ENCODE results near the gene KSR1. TPM values are rescaled to one million over a fixed set of nuclear protein-coding genes. Genes with fewer than 3 reads are reported as not detected.

The KSR1 gene
- total and polyA plus RNA-seq, 2 experiments from 2014 or later: 7.8 to 53.2 TPM

DNA sequence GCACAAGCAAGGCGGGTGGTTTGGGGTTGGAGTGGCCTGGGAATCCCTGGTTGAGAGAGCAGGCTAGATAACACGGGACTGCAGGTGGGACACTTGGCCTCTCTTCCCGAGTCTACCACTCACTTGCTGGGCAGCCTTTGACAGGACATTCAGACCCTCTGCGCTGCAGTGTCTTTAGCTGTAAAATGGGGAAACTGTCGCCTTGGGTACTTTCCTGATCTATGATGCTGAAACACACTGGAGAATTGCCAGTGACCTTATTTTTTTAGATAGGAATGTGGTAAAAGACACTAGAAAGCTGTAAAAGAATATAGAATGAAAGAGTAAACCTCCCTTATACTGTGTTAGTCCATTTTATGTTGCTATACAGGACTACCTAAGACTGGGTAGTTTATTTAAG, 30.5 kb downstream of the KSR1 start:
- Mint-ChIP-seq H3K4me3 (no peak overlapping the region), H3K27me3 (ENCODE audit: insufficient read depth, low read depth, poor library complexity) (peaks cover 3% of the 10 kb centered on the region), H3K9me3 (no peaks in the 10 kb centered on the region), H3K36me3 (ENCODE audit: low read depth) (peaks cover 15% of the 10 kb centered on the region), H3K27ac (peak overlapping the region; percentile 56; the same call in 1 of the 2 replicates), H3K4me1 (peaks cover 46% of the 10 kb centered on the region)
- H3K27ac ChIP-seq (ENCODE audit: low read depth): no peak overlapping the region
- no peaks in the 10 kb centered on the region for H3K27me3 ChIP-seq (ENCODE audit: insufficient read depth)
- H3K9me2 ChIP-seq (ENCODE audit: insufficient read depth): no peaks in the 10 kb centered on the region
- peaks cover 39% of the 10 kb centered on the region for H3K4me1 ChIP-seq (ENCODE audit: insufficient read depth)
- no peaks in the 10 kb centered on the region for H3K36me3 ChIP-seq (ENCODE audit: insufficient read depth)
- H3K4me3 ChIP-seq: no peak overlapping the region
- DNase-seq (ENCODE audit: low spot score) (no peak), ATAC-seq (no peak)
- H3F3A ChIP-seq (replicated peaks; ENCODE audit: low read depth): no peaks in the 10 kb centered on the region
- H3K4me2 ChIP-seq: no peak overlapping the region
- no peak overlapping the region for H2AFZ ChIP-seq
- TF ChIP-seq ZNF462 (CRISPR knock-in tag; IDR thresholded peaks at IDR 0.05): no peak
- no peak for TF ChIP-seq POLR2AphosphoS5 (IDR thresholded peaks at IDR 0.05; ENCODE audit: low read depth)
- no peak for TF ChIP-seq JUNB (IDR thresholded peaks at IDR 0.05; ENCODE audit: unreplicated experiment)
- TF ChIP-seq NANOG (IDR thresholded peaks at IDR 0.05; ENCODE audit: borderline replicate concordance): no peak
- no peak for TF ChIP-seq REST (IDR thresholded peaks at IDR 0.05; ENCODE audit: unreplicated experiment)
- no peak for TF ChIP-seq CREB1 (CRISPR knock-in tag; IDR thresholded peaks at IDR 0.05; ENCODE audit: low read depth)
- TF ChIP-seq, protein P1, sequence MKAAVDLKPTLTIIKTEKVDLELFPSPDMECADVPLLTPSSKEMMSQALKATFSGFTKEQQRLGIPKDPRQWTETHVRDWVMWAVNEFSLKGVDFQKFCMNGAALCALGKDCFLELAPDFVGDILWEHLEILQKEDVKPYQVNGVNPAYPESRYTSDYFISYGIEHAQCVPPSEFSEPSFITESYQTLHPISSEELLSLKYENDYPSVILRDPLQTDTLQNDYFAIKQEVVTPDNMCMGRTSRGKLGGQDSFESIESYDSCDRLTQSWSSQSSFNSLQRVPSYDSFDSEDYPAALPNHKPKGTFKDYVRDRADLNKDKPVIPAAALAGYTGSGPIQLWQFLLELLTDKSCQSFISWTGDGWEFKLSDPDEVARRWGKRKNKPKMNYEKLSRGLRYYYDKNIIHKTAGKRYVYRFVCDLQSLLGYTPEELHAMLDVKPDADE (IDR thresholded peaks at IDR 0.05): no peak
- no peak for TF ChIP-seq ZNF331 (CRISPR knock-in tag; IDR thresholded peaks at IDR 0.05; ENCODE audit: low read depth)
- TF ChIP-seq EZH2 (IDR thresholded peaks at IDR 0.05; ENCODE audit: low read depth, unreplicated experiment): no peak
- no peak for TF ChIP-seq STAT1 (IDR thresholded peaks at IDR 0.05; ENCODE audit: unreplicated experiment)
- TF ChIP-seq CTCF (conservative IDR thresholded peaks at IDR 0.05; ENCODE audit: low read depth in 2 of 2): no peak
- no peak for TF ChIP-seq ZNF114 (CRISPR knock-in tag; IDR thresholded peaks at IDR 0.05)
- no peak for TF ChIP-seq EZH2phosphoT487 (IDR thresholded peaks at IDR 0.05; ENCODE audit: unreplicated experiment)
- H3K79me2 ChIP-seq (replicated peaks; ENCODE audit: insufficient read depth): peaks cover 89% of the 10 kb centered on the region
- peaks cover 7% of the 10 kb centered on the region; the same call in 1 of the 2 replicates for H4K20me1 ChIP-seq (replicated peaks; ENCODE audit: insufficient read depth)
